OCI-LY7 (cell line): ENCODE measurements around the gene HAND2.

Experiments
- EZH2phosphoT487 ChIP-seq: fragments of 200-600 bp; sonication (generic); IDR thresholded peaks from 2 replicates; pipeline ENCODE4 v1.6.1; 2018; ENCODE audit warnings: low read depth, borderline replicate concordance, mild to moderate bottlenecking, mixed run types, antibody characterized with exemption, low read length, moderate library complexity, mixed read lengths
- TF ChIP-seq, protein P1 (sequence below): fragments of 200-600 bp; sonication (generic); conservative IDR thresholded peaks from 2 replicates; pipeline ENCODE4 v1.5.1; 2014; ENCODE audit warnings: mild to moderate bottlenecking, antibody characterized with exemption, low read length, moderate library complexity, mixed read lengths

DNA sequence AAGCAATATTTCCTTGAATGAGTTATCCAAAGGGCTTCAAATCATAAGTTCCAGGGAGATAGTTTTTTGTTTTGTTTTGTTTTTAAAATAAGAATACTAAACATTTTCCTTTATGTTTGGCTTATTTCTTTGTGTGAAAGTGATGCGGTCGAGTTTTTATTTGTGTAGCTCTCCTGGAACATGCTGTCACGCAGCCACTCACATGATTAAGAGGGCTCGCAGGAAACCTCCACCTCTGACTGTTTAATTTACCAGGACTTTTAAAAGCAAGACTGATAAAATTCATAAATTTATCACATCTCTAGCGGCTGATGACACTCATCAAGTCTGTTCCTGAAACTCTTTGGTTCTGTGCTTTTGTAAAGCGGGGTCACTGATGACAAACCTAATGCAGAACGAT, 48.9 kb upstream of the HAND2 start:
- TF ChIP-seq, protein P1, sequence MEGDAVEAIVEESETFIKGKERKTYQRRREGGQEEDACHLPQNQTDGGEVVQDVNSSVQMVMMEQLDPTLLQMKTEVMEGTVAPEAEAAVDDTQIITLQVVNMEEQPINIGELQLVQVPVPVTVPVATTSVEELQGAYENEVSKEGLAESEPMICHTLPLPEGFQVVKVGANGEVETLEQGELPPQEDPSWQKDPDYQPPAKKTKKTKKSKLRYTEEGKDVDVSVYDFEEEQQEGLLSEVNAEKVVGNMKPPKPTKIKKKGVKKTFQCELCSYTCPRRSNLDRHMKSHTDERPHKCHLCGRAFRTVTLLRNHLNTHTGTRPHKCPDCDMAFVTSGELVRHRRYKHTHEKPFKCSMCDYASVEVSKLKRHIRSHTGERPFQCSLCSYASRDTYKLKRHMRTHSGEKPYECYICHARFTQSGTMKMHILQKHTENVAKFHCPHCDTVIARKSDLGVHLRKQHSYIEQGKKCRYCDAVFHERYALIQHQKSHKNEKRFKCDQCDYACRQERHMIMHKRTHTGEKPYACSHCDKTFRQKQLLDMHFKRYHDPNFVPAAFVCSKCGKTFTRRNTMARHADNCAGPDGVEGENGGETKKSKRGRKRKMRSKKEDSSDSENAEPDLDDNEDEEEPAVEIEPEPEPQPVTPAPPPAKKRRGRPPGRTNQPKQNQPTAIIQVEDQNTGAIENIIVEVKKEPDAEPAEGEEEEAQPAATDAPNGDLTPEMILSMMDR = no peak
- no peak for TF ChIP-seq EZH2phosphoT487
